ENCODE results near the gene OPCML. TPM values are rescaled to one million over a fixed set of nuclear protein-coding genes. Genes with fewer than 3 reads are reported as not detected.

OPCML gene
- total and polyA plus RNA-seq, 2 of the 13 experiments (the other 11 are each of a cell fraction or from before 2014, with no cell fraction given): not detected

- no peak overlapping the region for H3K4me3 ChIP-seq (replicated peaks in 1 of 3; ENCODE audit: insufficient read depth in 1 of 3, low read depth in 2 of 3, low read length in 3 of 3)
- ChIA-PET CTCF (ENCODE audit: low intra/inter-chr PET ratio, low total read pairs) (no interaction called here), POLR2A (no interaction called here)
- no peak overlapping the region for H2AFZ ChIP-seq (ENCODE audit: low read length)
- FAIRE-seq: no peak
- no peak overlapping the region for H3K27ac ChIP-seq (ENCODE audit: extremely low read length, insufficient read depth, low read length)
- intact Hi-C loops (cut with micrococcal nuclease; ENCODE audit: unreplicated experiment) (no loop called here), in situ Hi-C loops (cut with HindIII; ENCODE audit: extremely low pct_ligation_motif_present, low pct_unique_long_range_greater_than_20kb) (no loop called here)
- H3K9ac ChIP-seq (ENCODE audit: insufficient read depth, low read depth, low read length): no peak overlapping the region
- no peak for DNase-seq (ENCODE audit: low spot score)
- no peaks in the 10 kb centered on the region for H3K79me2 ChIP-seq (ENCODE audit: insufficient read depth, low read length)
- TF ChIP-seq GFI1 (CRISPR knock-in tag; IDR thresholded peaks at IDR 0.05; ENCODE audit: borderline replicate concordance) (no peak), KDM4B (CRISPR knock-in tag; IDR thresholded peaks at IDR 0.05) (no peak), ZFY (CRISPR knock-in tag; IDR thresholded peaks at IDR 0.05) (no peak), ZFP36L1 (CRISPR knock-in tag; IDR thresholded peaks at IDR 0.05) (no peak), TCF12 (IDR thresholded peaks at IDR 0.05) (no peak), TCF12 (CRISPR knock-in tag; IDR thresholded peaks at IDR 0.05) (no peak), BCL6 (CRISPR knock-in tag; IDR thresholded peaks at IDR 0.05) (no peak), ZNF280D (CRISPR knock-in tag; IDR thresholded peaks at IDR 0.05) (no peak), ZNF121 (CRISPR knock-in tag; IDR thresholded peaks at IDR 0.05) (no peak), ZNF550 (CRISPR knock-in tag; IDR thresholded peaks at IDR 0.05; ENCODE audit: borderline replicate concordance) (no peak), MYNN (CRISPR knock-in tag; IDR thresholded peaks at IDR 0.05; ENCODE audit: low read depth) (no peak), ZNF496 (CRISPR knock-in tag; IDR thresholded peaks at IDR 0.05; ENCODE audit: insufficient replicate concordance) (no peak), KAT8 (CRISPR knock-in tag; IDR thresholded peaks at IDR 0.05) (no peak), SP5 (CRISPR knock-in tag; IDR thresholded peaks at IDR 0.05; ENCODE audit: borderline replicate concordance, low read depth) (no peak), CCDC6 (CRISPR knock-in tag; IDR thresholded peaks at IDR 0.05) (no peak), ZNF605 (CRISPR knock-in tag; IDR thresholded peaks at IDR 0.05) (no peak), ZNF580 (CRISPR knock-in tag; IDR thresholded peaks at IDR 0.05; ENCODE audit: borderline replicate concordance, low read depth) (no peak)
- H3K4me1 ChIP-seq (ENCODE audit: insufficient read depth, low read length): no peaks in the 10 kb centered on the region
- no peak overlapping the region for H3K4me2 ChIP-seq (ENCODE audit: low read depth, low read length)
- H3K9me3 ChIP-seq (ENCODE audit: low read length): peaks cover 33% of the 10 kb centered on the region
- no peaks in the 10 kb centered on the region for H4K20me1 ChIP-seq (ENCODE audit: insufficient read depth, low read length)
- WGBS (ENCODE audit: low lambda C conversion rate): 0% methylated on average over 1 of the region's 1 CpG
- no TSS peak for BruUV-seq (replicated peaks)
- ATAC-seq: no peak
- no peaks in the 10 kb centered on the region for H3K27me3 ChIP-seq (ENCODE audit: control insufficient read depth in 1 of 2, insufficient read depth in 2 of 2, low read length in 2 of 2)
- no peaks in the 10 kb centered on the region for H3K36me3 ChIP-seq (replicated peaks in 1 of 2; ENCODE audit: control insufficient read depth in 1 of 2, insufficient read depth in 2 of 2, low read length in 2 of 2)
Observed at GRCh38 chr11:132745306-132745705, 787.0 kb downstream of the OPCML start.

Data from HepG2 (cell line).